ENCODE measurements around the gene POLR3C. TPM values are rescaled to one million over a fixed set of nuclear protein-coding genes. Genes with fewer than 3 reads are reported as not detected.

Gene POLR3C
- total and polyA plus RNA-seq, 2 donors (not counting 1 experiment from before 2014, with no cell fraction given), result 36.5 to 49.3 TPM

- H3K27ac Mint-ChIP-seq, result peak overlapping the region; percentile 41
- Histone ChIP-seq H3K4me2 (replicated peaks; ENCODE audit: low read depth, low read length, poor library complexity, severe bottlenecking) (peak overlapping the region; percentile 93), H3K79me2 (ENCODE audit: control insufficient read depth, insufficient read depth, low read length) (no peaks in the 10 kb centered on the region), H3K9ac (ENCODE audit: low read length) (peak overlapping the region; percentile 72), H4K20me1 (ENCODE audit: control insufficient read depth, insufficient read depth, low read length, poor library complexity, severe bottlenecking) (no peaks in the 10 kb centered on the region), H3K27me3 (replicated peaks in 1 of 4; ENCODE audit: control extremely low read depth in 1 of 4, control insufficient read depth in 3 of 4, insufficient read depth in 4 of 4, low read length in 3 of 4) (peaks cover 0 to 22% (median 0%) of the 10 kb centered on the region in 4 experiments), H3K27ac (ENCODE audit: low read length in 2 of 2) (peak overlapping the region in 1 of 2 donors; percentile 32), H3K9me3 (ENCODE audit: control extremely low read depth in 1 of 3, control insufficient read depth in 2 of 3, insufficient read depth in 1 of 3, low read length in 2 of 3) (no peaks in the 10 kb centered on the region), H3K4me3 (ENCODE audit: control extremely low read depth in 1 of 5, extremely low read depth in 1 of 5, insufficient read depth in 1 of 5, low read depth in 2 of 5, low read length in 4 of 5) (peak overlapping the region in 4 of 5 experiments; percentile 22 to 70 (median 51)), H3K36me3 (replicated peaks in 1 of 2; ENCODE audit: control extremely low read depth in 1 of 2, control insufficient read depth in 1 of 2, extremely low read depth in 1 of 2, insufficient read depth in 2 of 2, low read length in 1 of 2) (no peaks in the 10 kb centered on the region), H3K4me1 (ENCODE audit: control insufficient read depth in 2 of 2, insufficient read depth in 2 of 2, low read length in 2 of 2) (peaks cover 10 to 11% of the 10 kb centered on the region in 2 donors), H2AFZ (ENCODE audit: insufficient read depth, low read depth, low read length, poor library complexity, severe bottlenecking) (peak overlapping the region; percentile 95)
- WGBS (ENCODE audit: insufficient coverage), result 32% methylated on average over 47 of the region's 47 CpGs
- intact Hi-C loops (cut with micrococcal nuclease), result no loop called here
- H3K27me3 Mint-ChIP-seq, result peaks cover 44% of the 10 kb centered on the region
- H3K9me3 Mint-ChIP-seq (ENCODE audit: insufficient read depth), result no peaks in the 10 kb centered on the region
- ChIA-PET POLR2A (interaction anchor here (0.6 to 1.6 kb wide), 3 partner anchors 13 to 85 kb away, joined by 3 to 4 read pairs (median 4); partner anchors contain the start of gene PIAS3), CTCF (interaction anchor here (1.0 to 2.7 kb wide), 7 partner anchors 13 to 140 kb away, joined by 3 to 12 read pairs (median 5); partner anchors contain the start of genes ITGA10, NUDT17 and PIAS3)
- TF ChIP-seq EZH2 (IDR thresholded peaks at IDR 0.05; ENCODE audit: borderline replicate concordance, insufficient read depth, low read depth, low read length, poor library complexity, severe bottlenecking) (no peak), CTCF (IDR thresholded peaks at IDR 0.05) (no peak)
- DNase-seq (peak; percentile 67), ATAC-seq (ENCODE audit: low read depth) (peak; percentile 60)
- H3K4me1 Mint-ChIP-seq, result peaks cover 13% of the 10 kb centered on the region
- H3K4me3 Mint-ChIP-seq, result peak overlapping the region; percentile 85
Observed at GRCh38 chr1:145871994-145872924, 48.3 kb downstream of the POLR3C start.

- Mint-ChIP-seq H3K4me1 (peaks cover 13% of the 10 kb centered on the region), H3K27ac (no peak overlapping the region), H3K4me3 (no peak overlapping the region), H3K27me3 (peaks cover 42% of the 10 kb centered on the region), H3K9me3 (ENCODE audit: insufficient read depth) (no peaks in the 10 kb centered on the region)
- Histone ChIP-seq H2AFZ (ENCODE audit: insufficient read depth, low read depth, low read length, poor library complexity, severe bottlenecking) (no peak overlapping the region), H3K79me2 (ENCODE audit: control insufficient read depth, insufficient read depth, low read length) (no peaks in the 10 kb centered on the region), H3K9me3 (ENCODE audit: control extremely low read depth in 1 of 3, control insufficient read depth in 2 of 3, insufficient read depth in 1 of 3, low read length in 2 of 3) (no peaks in the 10 kb centered on the region), H3K27me3 (replicated peaks in 1 of 4; ENCODE audit: control extremely low read depth in 1 of 4, control insufficient read depth in 3 of 4, insufficient read depth in 4 of 4, low read length in 3 of 4) (peaks cover 0 to 19% (median 0%) of the 10 kb centered on the region in 4 experiments), H3K27ac (ENCODE audit: low read length in 2 of 2) (no peak overlapping the region), H3K36me3 (replicated peaks in 1 of 2; ENCODE audit: control extremely low read depth in 1 of 2, control insufficient read depth in 1 of 2, extremely low read depth in 1 of 2, insufficient read depth in 2 of 2, low read length in 1 of 2) (no peaks in the 10 kb centered on the region), H4K20me1 (ENCODE audit: control insufficient read depth, insufficient read depth, low read length, poor library complexity, severe bottlenecking) (no peaks in the 10 kb centered on the region), H3K4me3 (ENCODE audit: control extremely low read depth in 1 of 5, extremely low read depth in 1 of 5, insufficient read depth in 1 of 5, low read depth in 2 of 5, low read length in 4 of 5) (no peak overlapping the region), H3K4me2 (replicated peaks; ENCODE audit: low read depth, low read length, poor library complexity, severe bottlenecking) (no peak overlapping the region), H3K9ac (ENCODE audit: low read length) (no peak overlapping the region), H3K4me1 (ENCODE audit: control insufficient read depth in 2 of 2, insufficient read depth in 2 of 2, low read length in 2 of 2) (peaks cover 10 to 11% of the 10 kb centered on the region in 2 donors)
- CTCF ChIA-PET, result no interaction called here
- no peak for TF ChIP-seq EZH2 (IDR thresholded peaks at IDR 0.05; ENCODE audit: borderline replicate concordance, insufficient read depth, low read depth, low read length, poor library complexity, severe bottlenecking)
- TF ChIP-seq CTCF (IDR thresholded peaks at IDR 0.05), result no peak
- WGBS (ENCODE audit: insufficient coverage), result 97% methylated on average over 12 of the region's 12 CpGs
- no peak for ATAC-seq (ENCODE audit: low read depth)
- intact Hi-C loops (cut with micrococcal nuclease), result no loop called here
- POLR2A ChIA-PET, result no interaction called here
- DNase-seq, result no peak
Observed at GRCh38 chr1:145874646-145875045, 50.6 kb downstream of the POLR3C start.

Measured in B cell (primary cell).